ENCODE results near the gene PCNX3.

GRCh38 chr11:65645710-65646109 lies 30.1 kb downstream of the PCNX3 start:
- TF ChIP-seq CTCF (IDR thresholded peaks at IDR 0.05) (no peak), POLR2A (IDR thresholded peaks at IDR 0.05) (no peak)
